HUDEP-2 (cell line): ENCODE data around the gene NARF.
"Not testable (repeated sequence)": the region's sequence is repeated elsewhere in the genome, so short reads cannot be mapped to it uniquely, and the experiment has no call there.

ENCODE experiments used
- DNase-seq, 76 experiments: peaks; one replicate each; lab custom pipeline; 2025; ENCODE audit not compliant: unreplicated experiment in 76 of 76; lab: John Stamatoyannopoulos, UW

NARF gene

DNA sequence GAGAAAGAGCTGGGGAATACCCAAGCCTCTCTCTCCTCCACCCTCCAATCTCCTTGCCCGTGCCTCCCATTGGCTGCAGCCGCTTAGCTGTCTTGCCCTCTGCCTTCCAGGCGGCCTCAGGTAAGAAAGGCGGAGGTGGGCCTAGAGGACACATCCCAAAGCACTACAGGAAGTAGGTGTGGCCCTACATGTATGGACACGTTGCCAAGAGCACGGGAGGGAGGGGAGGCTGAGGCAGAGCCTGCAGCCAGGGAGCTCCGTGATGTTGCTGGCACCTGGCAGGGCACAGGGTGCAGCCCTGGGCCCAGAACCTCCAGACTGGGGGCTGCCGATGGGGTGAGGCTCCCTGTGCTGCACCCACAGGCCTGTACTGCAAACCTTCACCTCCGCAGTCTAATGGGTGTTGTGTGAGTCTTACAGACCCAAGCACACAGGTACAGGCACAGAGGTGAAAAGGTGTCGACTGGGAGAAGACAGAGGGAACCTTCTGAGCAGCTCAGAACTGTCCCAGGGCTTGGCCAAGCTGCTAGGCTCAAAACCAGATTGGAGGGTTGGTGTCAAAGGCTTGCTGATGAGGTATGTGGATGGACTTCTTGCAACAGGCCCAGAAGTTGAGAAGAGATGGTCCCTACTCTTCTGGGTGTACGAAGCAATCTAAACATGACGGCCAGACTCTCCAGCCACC is 37.4 kb downstream of the NARF start:
- peak in 1 of 76 experiments; percentile 26 for DNase-seq

GRCh38 chr17:82496529-82497434 is 38.2 kb downstream of the NARF start:
- DNase-seq, result peak in 74 of 76 experiments; percentile 52 to 97 (median 89)

GRCh38 chr17:82497483-82498405 is 39.2 kb downstream of the NARF start:
- peak in 49 of 76 experiments; percentile 11 to 70 (median 52) for DNase-seq

DNA sequence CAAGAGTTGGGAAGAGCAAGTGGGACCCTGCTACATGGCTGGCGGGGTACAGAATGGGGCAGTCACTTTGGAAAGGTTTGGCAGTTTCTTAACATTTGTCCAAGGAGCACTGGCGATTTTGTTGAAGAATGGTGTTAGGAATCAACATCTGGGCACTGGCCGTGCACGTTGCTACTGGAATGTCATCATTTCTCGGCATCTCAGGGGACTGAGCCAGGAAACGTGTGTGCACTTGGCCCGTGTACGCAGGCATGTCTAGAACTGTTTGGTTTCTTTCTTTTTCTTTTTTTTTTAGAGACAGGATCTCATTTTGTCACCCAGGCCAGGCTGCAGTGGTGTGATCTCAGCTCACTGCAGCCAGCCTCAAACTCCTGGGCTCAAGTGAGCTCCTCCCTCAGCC is 43.7 kb downstream of the NARF start:
- DNase-seq, result no peak

- DNase-seq, result no peak
Observed at GRCh38 chr17:82503094-82503727, 44.7 kb downstream of the NARF start.

- DNase-seq, result no peak
Observed at GRCh38 chr17:82503728-82504308, 45.3 kb downstream of the NARF start.

GRCh38 chr17:82505296-82505695 is 46.8 kb downstream of the NARF start:
- DNase-seq, result no peak

DNA sequence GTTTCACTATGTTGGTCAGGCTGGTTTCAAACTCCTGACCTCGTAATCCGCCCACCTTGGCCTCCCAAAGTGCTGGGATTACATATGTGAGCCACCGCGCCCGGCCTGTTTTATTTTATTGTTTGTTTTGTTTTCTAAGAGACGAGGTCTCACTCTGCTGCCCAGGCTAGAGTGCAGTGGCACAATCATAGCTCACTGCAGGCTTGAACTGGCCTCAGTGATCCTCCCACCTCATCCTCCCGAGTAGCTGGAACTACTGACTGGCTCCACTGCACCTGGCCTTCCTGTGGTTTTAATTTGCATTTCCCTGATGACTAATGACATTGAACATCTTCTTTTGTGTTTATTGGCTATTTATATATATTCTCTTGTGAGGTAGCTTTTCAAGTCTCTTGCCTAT is 47.9 kb downstream of the NARF start:
- DNase-seq, result not testable (repeated sequence)

- DNase-seq, result no peak
Observed at GRCh38 chr17:82507631-82508175, 49.2 kb downstream of the NARF start.

DNA sequence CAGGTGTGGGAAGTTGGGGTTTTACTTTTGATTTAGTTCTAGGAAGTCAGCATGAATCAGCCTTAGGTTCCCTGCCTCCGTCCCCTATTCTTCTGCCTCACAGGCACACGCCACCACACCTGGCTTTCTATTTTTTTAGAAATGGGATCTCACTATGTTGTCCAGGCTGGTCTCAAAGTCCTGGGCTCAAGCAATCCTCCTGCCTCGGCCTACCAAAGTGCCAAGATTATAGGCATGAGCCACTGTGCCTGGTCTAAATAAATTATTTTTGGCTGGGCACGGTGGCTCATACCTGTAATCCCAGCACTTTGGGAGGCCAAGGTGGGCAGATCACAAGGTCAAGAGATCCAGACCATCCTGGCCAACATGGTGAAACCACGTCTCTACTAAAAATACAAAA is 53.1 kb downstream of the NARF start:
- DNase-seq, result not testable (repeated sequence)

- not testable (repeated sequence) for DNase-seq
Observed at GRCh38 chr17:82513864-82514263, 55.3 kb downstream of the NARF start.

DNA sequence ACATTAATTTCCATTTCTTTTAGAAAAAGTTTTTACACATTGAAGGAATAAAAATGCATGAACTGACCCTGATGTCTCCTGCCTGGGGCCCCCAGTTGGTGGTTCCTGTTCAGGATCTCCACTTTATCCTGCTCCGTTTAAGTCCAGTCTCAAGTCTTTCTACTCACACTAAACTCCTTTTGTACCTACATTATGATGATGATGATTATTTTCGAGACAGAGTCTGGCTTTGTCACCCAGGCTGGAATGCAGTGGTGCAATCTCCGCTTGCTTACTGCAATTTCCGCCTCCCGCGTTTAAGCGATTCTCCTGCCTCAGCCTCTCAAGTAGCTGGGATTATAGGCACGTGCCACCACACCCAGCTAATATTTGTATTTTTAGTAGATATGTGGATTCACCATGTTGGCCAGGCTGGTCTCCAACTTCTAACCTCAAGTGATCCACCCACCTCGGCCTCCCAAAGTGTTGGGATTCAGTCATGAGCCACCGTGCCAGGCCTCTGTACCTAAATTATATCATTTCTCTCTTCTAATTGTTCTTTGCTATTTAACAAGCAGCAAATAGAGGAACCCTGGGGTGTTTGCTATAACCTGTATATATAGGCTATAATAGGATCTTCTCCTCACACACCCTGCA is 58.8 kb downstream of the NARF start:
- DNase-seq, result no peak

GRCh38 chr17:82518826-82519810 is 60.6 kb downstream of the NARF start, which contains the start of gene FOXK2:
FOXK2 (plus strand) TSS chr17:82519732; CDS start chr17:82519889, 157 bp downstream.
- peak; percentile 24 to 96 (median 85) for DNase-seq

GRCh38 chr17:82519971-82520903 is 61.7 kb downstream of the NARF start:
- peak in 2 of 76 experiments; percentile 12 to 13 for DNase-seq

DNA sequence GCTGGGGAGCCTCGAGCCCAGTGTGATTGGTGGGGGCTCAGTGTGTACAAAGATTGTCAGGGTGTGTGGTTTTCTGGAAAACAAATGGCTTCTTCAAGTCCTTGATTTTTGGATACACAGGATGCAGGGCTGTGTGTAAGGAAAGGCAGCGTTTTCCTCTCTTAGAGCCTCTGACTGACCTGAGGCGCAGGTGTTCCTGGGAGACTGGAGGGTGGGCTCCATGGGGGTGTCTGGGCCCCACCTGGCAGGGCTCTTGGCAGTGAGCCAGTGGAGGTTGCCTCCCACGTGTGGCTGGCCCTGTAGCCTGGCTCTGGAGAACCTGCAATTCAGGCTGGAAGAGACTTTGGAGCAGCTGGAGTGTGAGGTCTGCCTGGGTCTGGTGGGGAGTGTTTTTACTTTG is 66.0 kb downstream of the NARF start:
- DNase-seq, result no peak

GRCh38 chr17:82525712-82526111 is 67.2 kb downstream of the NARF start:
- no peak for DNase-seq

- no peak for DNase-seq
Observed at GRCh38 chr17:82527898-82528297, 69.4 kb downstream of the NARF start.
